ENCODE data around the gene MBD1. TPM values are rescaled to one million over a fixed set of nuclear protein-coding genes. Genes with fewer than 3 reads are reported as not detected.

MBD1 gene
- total and polyA plus RNA-seq, 2 experiments from 2014 or later = 53.1 to 54.2 TPM

- Histone ChIP-seq H3K4me2 (peak overlapping the region; percentile 88), H3K9me3 (ENCODE audit: low read depth) (no peaks in the 10 kb centered on the region), H4K20me1 (ENCODE audit: insufficient read depth, poor library complexity, severe bottlenecking) (no peaks in the 10 kb centered on the region), H2AFZ (peak overlapping the region; percentile 80), H3K4me1 (ENCODE audit: insufficient read depth) (no peaks in the 10 kb centered on the region), H3K27ac (no peak overlapping the region), H3K79me2 (no peaks in the 10 kb centered on the region), H3K27me3 (no peaks in the 10 kb centered on the region), H3K9me2 (replicated peaks; ENCODE audit: insufficient read depth) (no peaks in the 10 kb centered on the region), H3K36me3 (replicated peaks; ENCODE audit: insufficient read depth, low read depth) (no peaks in the 10 kb centered on the region), H3K4me3 (no peak overlapping the region)
- 69% methylated on average over 8 of the region's 8 CpGs for WGBS (ENCODE audit: low lambda C conversion rate, missing lambda C conversion rate)
- no peak for DNase-seq (ENCODE audit: low spot score)
- TF ChIP-seq EZH2phosphoT487 (IDR thresholded peaks at IDR 0.05; ENCODE audit: low read depth, severe bottlenecking, unreplicated experiment) (no peak), CTCF (IDR thresholded peaks at IDR 0.05; ENCODE audit: poor library complexity) (no peak), EZH2 (IDR thresholded peaks at IDR 0.05; ENCODE audit: borderline replicate concordance) (no peak)
These were observed 25.6 kb upstream of the MBD1 start for GRCh38 chr18:50306944-50307343.

GRCh38 chr18:50301074-50301473 is 19.8 kb upstream of the MBD1 start:
- TF ChIP-seq CTCF (IDR thresholded peaks at IDR 0.05; ENCODE audit: poor library complexity) (no peak), EZH2phosphoT487 (IDR thresholded peaks at IDR 0.05; ENCODE audit: low read depth, severe bottlenecking, unreplicated experiment) (no peak), EZH2 (IDR thresholded peaks at IDR 0.05; ENCODE audit: borderline replicate concordance) (no peak)
- Histone ChIP-seq H3K27ac (no peak overlapping the region), H3K79me2 (no peaks in the 10 kb centered on the region), H3K4me3 (no peak overlapping the region), H3K36me3 (replicated peaks; ENCODE audit: insufficient read depth, low read depth) (no peaks in the 10 kb centered on the region), H3K9me3 (ENCODE audit: low read depth) (no peaks in the 10 kb centered on the region), H3K9me2 (replicated peaks; ENCODE audit: insufficient read depth) (no peaks in the 10 kb centered on the region), H3K4me2 (no peak overlapping the region), H3K4me1 (ENCODE audit: insufficient read depth) (no peaks in the 10 kb centered on the region), H4K20me1 (ENCODE audit: insufficient read depth, poor library complexity, severe bottlenecking) (no peaks in the 10 kb centered on the region), H3K27me3 (no peaks in the 10 kb centered on the region), H2AFZ (no peak overlapping the region)
- no peak for DNase-seq (ENCODE audit: low spot score)
- WGBS (ENCODE audit: low lambda C conversion rate, missing lambda C conversion rate) = 70% methylated on average over 5 of the region's 5 CpGs

GRCh38 chr18:50299626-50300388 is 18.5 kb upstream of the MBD1 start:
- H3K4me1 ChIP-seq (ENCODE audit: insufficient read depth) = no peaks in the 10 kb centered on the region
- H2AFZ ChIP-seq = no peak overlapping the region
- H3K4me2 ChIP-seq = no peak overlapping the region
- no peak for DNase-seq (ENCODE audit: low spot score)
- no peaks in the 10 kb centered on the region for H3K79me2 ChIP-seq
- H3K36me3 ChIP-seq (replicated peaks; ENCODE audit: insufficient read depth, low read depth) = no peaks in the 10 kb centered on the region
- no peak overlapping the region for H3K4me3 ChIP-seq
- H4K20me1 ChIP-seq (ENCODE audit: insufficient read depth, poor library complexity, severe bottlenecking) = no peaks in the 10 kb centered on the region
- H3K27me3 ChIP-seq = no peaks in the 10 kb centered on the region
- H3K9me2 ChIP-seq (replicated peaks; ENCODE audit: insufficient read depth) = no peaks in the 10 kb centered on the region
- WGBS (ENCODE audit: low lambda C conversion rate, missing lambda C conversion rate) = 57% methylated on average over 7 of the region's 7 CpGs
- TF ChIP-seq CTCF (IDR thresholded peaks at IDR 0.05; ENCODE audit: poor library complexity) = no peak
- no peak for TF ChIP-seq EZH2phosphoT487 (IDR thresholded peaks at IDR 0.05; ENCODE audit: low read depth, severe bottlenecking, unreplicated experiment)
- TF ChIP-seq EZH2 (IDR thresholded peaks at IDR 0.05; ENCODE audit: borderline replicate concordance) = no peak
- H3K27ac ChIP-seq = no peak overlapping the region
- no peaks in the 10 kb centered on the region for H3K9me3 ChIP-seq (ENCODE audit: low read depth)
